Measurements from ENCODE around the gene WIZ. TPM values are rescaled to one million over a fixed set of nuclear protein-coding genes. Genes with fewer than 3 reads are reported as not detected.

WIZ gene
- total and polyA plus RNA-seq, 2 of the 8 experiments (the other 6 are each of a cell fraction or from before 2014, with no cell fraction given), result 12.5 to 33.2 TPM

GRCh38 chr19:15475611-15476010, 25.9 kb upstream of the WIZ start:
- H3K27ac ChIP-seq (ENCODE audit: low read depth, low read length), result no peak overlapping the region
- no peak overlapping the region for H4K8ac ChIP-seq (ENCODE audit: extremely low read depth, insufficient read depth, low read length)
- H3K4me1 ChIP-seq (replicated peaks in 1 of 4; ENCODE audit: control insufficient read depth in 3 of 4, insufficient read depth in 4 of 4, low read length in 3 of 4), result no peaks in the 10 kb centered on the region
- no peak overlapping the region for H3K18ac ChIP-seq (ENCODE audit: extremely low read depth, low read length)
- H3K23ac ChIP-seq (ENCODE audit: insufficient read length), result no peak overlapping the region
- H3K4me3 ChIP-seq (ENCODE audit: extremely low read depth in 1 of 4, insufficient read depth in 2 of 4, low read depth in 3 of 4, low read length in 4 of 4), result no peak overlapping the region
- no peak overlapping the region for H2BK20ac ChIP-seq (ENCODE audit: low read length)
- H3K4me2 ChIP-seq (ENCODE audit: insufficient read depth in 1 of 2, low read depth in 2 of 2, low read length in 2 of 2), result no peak overlapping the region
- no peak overlapping the region for H4K91ac ChIP-seq (replicated peaks; ENCODE audit: insufficient read length, low read length)
- no peak overlapping the region for H2BK120ac ChIP-seq (replicated peaks; ENCODE audit: low read depth, low read length)
- no peak overlapping the region for H2BK12ac ChIP-seq (ENCODE audit: low read depth, low read length)
- H2BK15ac ChIP-seq (ENCODE audit: low read length), result no peak overlapping the region
- H3K14ac ChIP-seq (ENCODE audit: insufficient read length), result no peak overlapping the region
- FAIRE-seq, result no peak
- H4K20me1 ChIP-seq (replicated peaks in 1 of 2; ENCODE audit: control insufficient read depth in 1 of 2, insufficient read depth in 2 of 2, low read length in 2 of 2), result no peaks in the 10 kb centered on the region
- WGBS, 2 experiments (ENCODE audit: extremely low coverage in 1 of 2, insufficient coverage in 1 of 2, insufficient read length in 1 of 2, insufficient replicate concordance in 2 of 2, low coverage in 1 of 2, low lambda C conversion rate in 2 of 2, missing lambda C conversion rate in 1 of 2), result 93% methylated on average over 6 of the region's 10 CpGs; no CpG with 5 or more reads in 1 of the 2 experiments
- no peak for DNase-seq (ENCODE audit: low read depth in 1 of 2, low spot score in 2 of 2)
- H3K79me1 ChIP-seq (ENCODE audit: low read depth, low read length), result no peaks in the 10 kb centered on the region
- H3K9ac ChIP-seq (replicated peaks in 1 of 4; ENCODE audit: extremely low read depth in 1 of 4, low read depth in 3 of 4, low read length in 3 of 4), result no peak overlapping the region
- H3K27me3 ChIP-seq (replicated peaks in 1 of 4; ENCODE audit: control insufficient read depth in 3 of 4, extremely low read depth in 1 of 4, insufficient read depth in 3 of 4, low read length in 3 of 4), result peaks cover 0 to 2% (median under 1%) of the 10 kb centered on the region in 4 experiments; a peak in 3 of 7 replicates
- no peaks in the 10 kb centered on the region for H3K23me2 ChIP-seq (ENCODE audit: low read depth, low read length)
- H2BK5ac ChIP-seq (ENCODE audit: low read depth, low read length), result no peak overlapping the region
- peaks cover 37 to 57% of the 10 kb centered on the region in 2 experiments; a peak in 3 of 4 replicates for H3K9me3 ChIP-seq (ENCODE audit: insufficient read depth in 2 of 2, low read depth in 1 of 2, low read length in 1 of 2)
- TF ChIP-seq KDM1A (IDR thresholded peaks at IDR 0.05; ENCODE audit: borderline replicate concordance, low read length) (no peak), YY1 (IDR thresholded peaks at IDR 0.05; ENCODE audit: low read depth, low read length) (no peak), HDAC2 (IDR thresholded peaks at IDR 0.05; ENCODE audit: borderline replicate concordance in 1 of 2, low read depth in 2 of 2, low read length in 2 of 2) (no peak), NANOG (IDR thresholded peaks at IDR 0.05; ENCODE audit: insufficient read depth, low read depth, low read length, poor library complexity, severe bottlenecking) (no peak), MAX (IDR thresholded peaks at IDR 0.05) (no peak), USF2 (IDR thresholded peaks at IDR 0.05; ENCODE audit: low read length) (no peak), CBX5 (IDR thresholded peaks at IDR 0.05; ENCODE audit: low read depth, low read length) (no peak), RFX5 (IDR thresholded peaks at IDR 0.05; ENCODE audit: borderline replicate concordance, low read depth, low read length) (no peak), FOSL1 (IDR thresholded peaks at IDR 0.05; ENCODE audit: insufficient read depth, low read depth, low read length) (no peak)
- no peaks in the 10 kb centered on the region for H3K36me3 ChIP-seq (ENCODE audit: control insufficient read depth in 2 of 4, insufficient read depth in 4 of 4, low read length in 3 of 4)
- ChIA-PET POLR2A (ENCODE audit: partially characterized antibody) (no interaction called here), CTCF (ENCODE audit: partially characterized antibody) (no interaction called here)
- H3K56ac ChIP-seq (replicated peaks; ENCODE audit: insufficient read length, low read depth, low read length), result no peak overlapping the region
- no peak overlapping the region for H3K4ac ChIP-seq (replicated peaks; ENCODE audit: insufficient read length, low read depth, low read length)
- H3K79me2 ChIP-seq (ENCODE audit: control insufficient read depth in 1 of 2, insufficient read depth in 2 of 2, low read length in 2 of 2), result no peaks in the 10 kb centered on the region
- H2AK5ac ChIP-seq (ENCODE audit: low read depth, low read length), result no peak overlapping the region
- no peak overlapping the region for H4K5ac ChIP-seq (ENCODE audit: insufficient read length, low read depth, low read length)
- no peak overlapping the region for H2AFZ ChIP-seq (ENCODE audit: low read length)

Data from H1 (cell line).